ENCODE data around the gene KIF13A. TPM values are rescaled to one million over a fixed set of nuclear protein-coding genes. Genes with fewer than 3 reads are reported as not detected.

The KIF13A gene
- total RNA-seq, 1 donor from 2014 or later, result 44.4 TPM

DNA sequence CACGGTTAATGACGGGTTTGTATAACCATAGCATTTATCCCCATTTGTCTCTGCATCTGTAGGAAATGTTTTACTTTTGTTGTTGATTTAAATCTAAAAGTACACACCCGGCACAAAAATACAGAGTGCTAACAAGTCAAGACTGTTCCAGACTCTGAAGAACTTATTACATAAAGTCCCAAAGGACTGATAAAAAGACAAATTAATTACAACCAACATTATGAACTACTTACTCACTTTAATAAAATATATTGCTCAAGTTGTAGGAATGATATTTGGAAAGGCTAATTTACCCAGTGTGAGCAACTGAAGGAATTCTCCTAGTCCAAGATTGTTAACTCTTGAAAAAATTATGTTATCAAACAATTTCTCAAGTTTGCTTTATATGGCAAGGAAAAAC, 115.6 kb downstream of the KIF13A start:
- Mint-ChIP-seq H3K36me3 (ENCODE audit: insufficient read depth) (peaks cover 4% of the 10 kb centered on the region), H3K9me3 (ENCODE audit: low read depth) (no peaks in the 10 kb centered on the region), H3K4me3 (ENCODE audit: low read depth) (no peak overlapping the region), H3K27ac (no peak overlapping the region), H3K27me3 (no peaks in the 10 kb centered on the region), H3K4me1 (ENCODE audit: low read depth) (peaks cover 15% of the 10 kb centered on the region)
- no peak for DNase-seq (ENCODE audit: low spot score, unreplicated experiment)
- TF ChIP-seq, protein P1, sequence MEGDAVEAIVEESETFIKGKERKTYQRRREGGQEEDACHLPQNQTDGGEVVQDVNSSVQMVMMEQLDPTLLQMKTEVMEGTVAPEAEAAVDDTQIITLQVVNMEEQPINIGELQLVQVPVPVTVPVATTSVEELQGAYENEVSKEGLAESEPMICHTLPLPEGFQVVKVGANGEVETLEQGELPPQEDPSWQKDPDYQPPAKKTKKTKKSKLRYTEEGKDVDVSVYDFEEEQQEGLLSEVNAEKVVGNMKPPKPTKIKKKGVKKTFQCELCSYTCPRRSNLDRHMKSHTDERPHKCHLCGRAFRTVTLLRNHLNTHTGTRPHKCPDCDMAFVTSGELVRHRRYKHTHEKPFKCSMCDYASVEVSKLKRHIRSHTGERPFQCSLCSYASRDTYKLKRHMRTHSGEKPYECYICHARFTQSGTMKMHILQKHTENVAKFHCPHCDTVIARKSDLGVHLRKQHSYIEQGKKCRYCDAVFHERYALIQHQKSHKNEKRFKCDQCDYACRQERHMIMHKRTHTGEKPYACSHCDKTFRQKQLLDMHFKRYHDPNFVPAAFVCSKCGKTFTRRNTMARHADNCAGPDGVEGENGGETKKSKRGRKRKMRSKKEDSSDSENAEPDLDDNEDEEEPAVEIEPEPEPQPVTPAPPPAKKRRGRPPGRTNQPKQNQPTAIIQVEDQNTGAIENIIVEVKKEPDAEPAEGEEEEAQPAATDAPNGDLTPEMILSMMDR (IDR thresholded peaks at IDR 0.05; ENCODE audit: unreplicated experiment), result no peak

DNA sequence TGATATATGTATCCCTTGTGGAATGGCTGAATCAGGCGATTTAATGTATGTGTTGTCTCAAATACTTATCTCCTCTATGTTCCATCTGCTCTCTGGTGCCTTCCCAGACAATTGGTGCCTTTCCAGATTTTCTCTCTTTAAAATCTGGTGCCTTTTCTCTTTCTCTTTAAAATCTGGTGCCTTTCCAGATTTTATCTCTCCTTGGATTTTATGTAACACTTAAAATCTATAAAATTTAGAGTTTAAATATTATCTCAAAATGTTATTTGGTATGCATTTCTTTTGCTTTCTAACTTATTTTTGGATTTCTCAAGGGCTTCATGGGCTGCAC, 116.3 kb downstream of the KIF13A start:
- TF ChIP-seq, protein P1 (IDR thresholded peaks at IDR 0.05; ENCODE audit: unreplicated experiment), result no peak
- Mint-ChIP-seq H3K9me3 (ENCODE audit: low read depth) (no peaks in the 10 kb centered on the region), H3K36me3 (ENCODE audit: insufficient read depth) (peaks cover 4% of the 10 kb centered on the region), H3K4me3 (ENCODE audit: low read depth) (no peak overlapping the region), H3K27me3 (no peaks in the 10 kb centered on the region), H3K27ac (no peak overlapping the region), H3K4me1 (ENCODE audit: low read depth) (peaks cover 12% of the 10 kb centered on the region)
- no peak for DNase-seq (ENCODE audit: low spot score, unreplicated experiment)

DNA sequence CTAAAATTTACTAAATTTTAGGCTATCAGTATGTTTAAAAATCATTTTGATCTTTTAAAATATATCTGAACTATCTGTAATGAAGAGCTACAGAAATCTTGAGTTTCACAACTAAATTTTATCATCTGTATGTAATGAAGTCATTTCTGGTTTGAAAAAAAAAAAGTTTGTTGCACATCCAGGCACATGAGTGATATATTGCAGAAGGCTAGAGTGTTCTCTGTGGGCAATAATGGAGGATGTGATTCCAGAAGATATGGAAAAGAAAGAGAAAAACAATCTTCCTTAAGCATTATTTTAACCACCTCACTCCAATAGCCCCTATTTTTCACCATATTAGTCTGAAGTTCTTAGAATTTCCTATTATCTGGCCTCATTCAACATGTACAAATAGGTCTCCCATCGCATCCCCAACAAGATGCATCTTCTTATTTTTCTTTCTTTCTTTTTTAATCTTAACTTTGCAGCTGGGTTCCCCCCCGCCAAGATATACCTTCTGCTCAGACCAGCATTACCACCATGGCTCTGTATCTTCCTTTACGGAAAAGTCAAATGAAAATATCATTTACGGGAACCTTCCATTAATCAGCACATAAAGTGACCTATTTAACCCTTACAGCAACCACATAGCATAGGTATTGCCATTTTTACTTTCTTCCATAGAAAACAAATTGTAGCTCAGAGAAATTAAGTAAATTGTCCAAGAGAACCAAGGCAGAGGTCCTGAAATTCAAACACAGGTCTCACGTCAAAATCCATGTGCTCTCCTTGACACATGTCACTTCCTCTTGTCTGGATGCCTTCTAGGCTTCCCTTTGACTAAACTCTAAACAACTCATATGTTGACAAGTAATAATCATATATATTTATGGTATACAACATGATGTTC, 116.9 kb downstream of the KIF13A start:
- Mint-ChIP-seq H3K4me1 (ENCODE audit: low read depth) (peaks cover 6% of the 10 kb centered on the region), H3K27ac (no peak overlapping the region), H3K36me3 (ENCODE audit: insufficient read depth) (peaks cover 4% of the 10 kb centered on the region), H3K4me3 (ENCODE audit: low read depth) (no peak overlapping the region), H3K9me3 (ENCODE audit: low read depth) (no peaks in the 10 kb centered on the region), H3K27me3 (no peaks in the 10 kb centered on the region)
- TF ChIP-seq, protein P1 (IDR thresholded peaks at IDR 0.05; ENCODE audit: unreplicated experiment), result no peak
- DNase-seq (ENCODE audit: low spot score, unreplicated experiment), result no peak

DNA sequence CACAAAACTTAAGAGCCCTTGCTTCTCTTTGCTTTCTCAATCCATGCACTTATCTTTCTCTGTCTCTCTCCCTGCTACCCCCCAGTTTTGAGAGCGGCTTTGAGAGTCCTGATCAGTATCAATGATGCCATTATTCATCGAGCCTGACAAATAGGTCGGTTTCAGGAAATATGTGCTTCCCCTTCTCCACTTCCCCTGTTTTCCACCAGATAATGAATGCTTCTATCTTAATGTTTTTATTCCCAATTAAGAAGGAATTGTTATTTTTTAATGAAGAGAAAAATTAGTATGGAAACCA, 117.7 kb downstream of the KIF13A start:
- no peak overlapping the region for H3K4me3 Mint-ChIP-seq (ENCODE audit: low read depth)
- H3K9me3 Mint-ChIP-seq (ENCODE audit: low read depth), result no peaks in the 10 kb centered on the region
- peaks cover 6% of the 10 kb centered on the region for H3K4me1 Mint-ChIP-seq (ENCODE audit: low read depth)
- peaks cover 1% of the 10 kb centered on the region for H3K36me3 Mint-ChIP-seq (ENCODE audit: insufficient read depth)
- TF ChIP-seq, protein P1 (IDR thresholded peaks at IDR 0.05; ENCODE audit: unreplicated experiment), result no peak
- no peak overlapping the region for H3K27ac Mint-ChIP-seq
- DNase-seq (ENCODE audit: low spot score, unreplicated experiment), result no peak
- no peaks in the 10 kb centered on the region for H3K27me3 Mint-ChIP-seq

DNA sequence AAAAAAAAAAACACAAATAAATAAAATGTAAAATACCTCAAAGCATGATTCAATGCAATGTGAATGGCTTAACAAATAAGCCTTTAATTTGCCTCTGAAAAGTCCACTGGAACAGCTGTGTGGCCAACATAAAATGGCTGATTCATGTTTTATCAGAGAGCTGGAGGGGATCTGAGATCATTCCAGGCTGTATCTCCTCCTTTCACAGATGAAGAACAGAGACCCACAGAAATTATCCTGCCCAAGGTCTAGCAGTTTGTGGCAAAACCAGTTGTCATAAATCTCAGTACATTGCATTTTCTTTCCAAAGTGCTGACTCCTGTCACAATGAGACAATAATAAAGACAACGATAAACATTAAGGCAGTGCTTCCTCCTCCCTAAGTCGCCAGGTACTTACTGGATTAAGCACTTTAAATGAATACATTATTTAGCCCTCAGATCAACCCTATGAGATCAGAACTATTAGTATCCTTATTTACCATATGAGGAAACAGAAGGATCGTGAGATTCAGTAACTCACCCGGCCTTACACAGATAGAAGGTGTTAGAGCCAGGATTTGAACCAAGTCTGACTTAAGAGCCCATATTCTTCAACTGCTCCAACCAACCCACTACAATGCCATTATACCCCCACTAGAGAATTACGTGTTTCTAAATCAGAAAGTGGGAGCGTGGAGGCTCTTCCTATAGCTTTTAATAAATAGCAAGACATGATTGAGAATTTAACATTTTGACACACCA, 118.3 kb downstream of the KIF13A start:
- no peak for DNase-seq (ENCODE audit: low spot score, unreplicated experiment)
- TF ChIP-seq, protein P1 (IDR thresholded peaks at IDR 0.05; ENCODE audit: unreplicated experiment), result no peak
- H3K4me1 Mint-ChIP-seq (ENCODE audit: low read depth), result peaks cover 6% of the 10 kb centered on the region
- no peak overlapping the region for H3K4me3 Mint-ChIP-seq (ENCODE audit: low read depth)
- H3K27ac Mint-ChIP-seq, result no peak overlapping the region
- H3K9me3 Mint-ChIP-seq (ENCODE audit: low read depth), result no peaks in the 10 kb centered on the region
- H3K36me3 Mint-ChIP-seq (ENCODE audit: insufficient read depth), result peaks cover 1% of the 10 kb centered on the region
- no peaks in the 10 kb centered on the region for H3K27me3 Mint-ChIP-seq
